Mucosa of descending colon (tissue), 3 donors: ENCODE results near the gene SLC5A6. TPM values are rescaled to one million over a fixed set of nuclear protein-coding genes. Genes with fewer than 3 reads are reported as not detected.

ENCODE experiments used
- ATAC-seq: fragments of 200-7000 bp; cut with Tn5 transposase; one replicate; pipeline ENCODE4 v1.9.1; 2020; ENCODE audit warnings: mild to moderate bottlenecking, moderate library complexity
- DNase-seq, 3 donors: peaks; one replicate each; pipeline ENCODE4 v3.0.0-alpha.2; 2020
- H3K36me3 ChIP-seq: fragments of 200-600 bp; one replicate; pipeline ENCODE4 v1.8.0; 2021; ENCODE audit warnings: low read depth, mild to moderate bottlenecking
- H3K4me1 ChIP-seq: fragments of 200-600 bp; one replicate; pipeline ENCODE4 v1.8.0; 2021; ENCODE audit warnings: low read depth, mild to moderate bottlenecking
- H3K4me3 ChIP-seq: fragments of 200-600 bp; one replicate; pipeline ENCODE4 v1.8.0; 2021; ENCODE audit warnings: mild to moderate bottlenecking
- H3K9me3 ChIP-seq: fragments of 200-600 bp; one replicate; pipeline ENCODE4 v1.8.0; 2021; ENCODE audit warnings: mild to moderate bottlenecking
- intact Hi-C, 2 donors: fragments of 100-400 bp; cut with DNase I in 1 of 2; cut with micrococcal nuclease in 1 of 2; formaldehyde crosslinking; loops; one replicate each; pipeline versions ENCODE4 v1.11.0 to v1.11.1; 2022; cut with DNase I, micrococcal nuclease
- total RNA-seq, 3 donors: library from RNA; stranded (reverse); fragmentation: NEBNext Ultra II Directional in 2 of 3; extraction: Animal tissue kit (Norgen Biotek cat#: 25700) in 2 of 3; gene quantifications; one replicate each; pipeline versions ENCODE4 v1.2.1 to v1.2.4, GENCODE V29; 2021 to 2023
- TF ChIP-seq, protein P1 (sequence below): fragments of 200-600 bp; IDR thresholded peaks from one replicate; pipeline ENCODE4 v1.8.0; 2022; ENCODE audit warnings: antibody characterized with exemption, mild to moderate bottlenecking
- donor health status: DM: no; HTN: no; CAD: no; lungs with moderate emphysema.
- donor health status: DM: no; HTN: no; CAD: no.
- donor health status: DM: no; HTN: yes; CAD: no.

Gene SLC5A6
- total RNA-seq, 3 donors from 2014 or later = 27.7 to 34.8 (median 30.0) TPM

DNA sequence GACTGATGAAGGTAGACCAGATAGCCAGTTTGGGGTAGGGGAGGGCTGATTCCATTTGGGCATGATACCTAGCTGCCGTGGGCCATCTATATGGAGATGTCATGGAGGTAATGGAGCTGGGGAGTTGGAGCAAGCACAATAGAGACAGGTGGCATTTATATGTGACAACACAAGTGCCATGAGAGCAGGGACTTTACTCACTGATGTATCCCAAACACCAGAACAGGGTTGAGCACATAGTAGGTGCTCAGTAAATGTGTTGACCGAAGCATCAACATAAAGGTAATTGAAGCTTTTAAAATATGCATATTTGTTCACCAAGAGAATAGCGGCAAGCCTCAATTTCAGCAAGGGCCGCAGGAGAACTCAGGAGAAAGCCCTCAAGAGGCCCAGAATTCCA lies 35.8 kb upstream of the SLC5A6 start:
- Histone ChIP-seq H3K4me3 (no peak overlapping the region), H3K36me3 (no peaks in the 10 kb centered on the region), H3K4me1 (no peaks in the 10 kb centered on the region), H3K9me3 (no peaks in the 10 kb centered on the region)
- DNase-seq = no peak
- TF ChIP-seq, protein P1, sequence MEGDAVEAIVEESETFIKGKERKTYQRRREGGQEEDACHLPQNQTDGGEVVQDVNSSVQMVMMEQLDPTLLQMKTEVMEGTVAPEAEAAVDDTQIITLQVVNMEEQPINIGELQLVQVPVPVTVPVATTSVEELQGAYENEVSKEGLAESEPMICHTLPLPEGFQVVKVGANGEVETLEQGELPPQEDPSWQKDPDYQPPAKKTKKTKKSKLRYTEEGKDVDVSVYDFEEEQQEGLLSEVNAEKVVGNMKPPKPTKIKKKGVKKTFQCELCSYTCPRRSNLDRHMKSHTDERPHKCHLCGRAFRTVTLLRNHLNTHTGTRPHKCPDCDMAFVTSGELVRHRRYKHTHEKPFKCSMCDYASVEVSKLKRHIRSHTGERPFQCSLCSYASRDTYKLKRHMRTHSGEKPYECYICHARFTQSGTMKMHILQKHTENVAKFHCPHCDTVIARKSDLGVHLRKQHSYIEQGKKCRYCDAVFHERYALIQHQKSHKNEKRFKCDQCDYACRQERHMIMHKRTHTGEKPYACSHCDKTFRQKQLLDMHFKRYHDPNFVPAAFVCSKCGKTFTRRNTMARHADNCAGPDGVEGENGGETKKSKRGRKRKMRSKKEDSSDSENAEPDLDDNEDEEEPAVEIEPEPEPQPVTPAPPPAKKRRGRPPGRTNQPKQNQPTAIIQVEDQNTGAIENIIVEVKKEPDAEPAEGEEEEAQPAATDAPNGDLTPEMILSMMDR = no peak
- no peak for ATAC-seq
- intact Hi-C loops = no loop called here

DNA sequence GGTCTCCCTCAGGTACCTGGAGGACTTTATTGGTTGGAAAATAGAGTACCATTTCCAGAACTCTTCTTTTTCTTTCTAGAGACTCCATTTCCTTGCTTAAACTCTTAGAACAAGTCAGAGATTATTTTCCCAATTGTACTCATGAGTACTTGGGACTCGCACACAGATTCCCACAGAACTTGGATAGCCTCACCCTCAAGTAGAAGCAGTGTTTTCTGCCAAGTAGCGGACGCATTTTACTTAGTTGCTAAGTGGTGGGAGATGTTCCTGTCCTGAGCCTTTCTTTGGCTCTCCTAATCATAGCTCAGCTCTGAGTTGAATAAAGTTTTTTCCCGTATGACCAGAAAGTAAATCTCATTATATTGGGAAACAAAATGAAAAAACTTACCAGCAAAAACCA lies 33.6 kb upstream of the SLC5A6 start:
- TF ChIP-seq, protein P1 = no peak
- H3K36me3 ChIP-seq = no peaks in the 10 kb centered on the region
- H3K4me1 ChIP-seq = no peaks in the 10 kb centered on the region
- intact Hi-C loops = no loop called here
- no peak overlapping the region for H3K4me3 ChIP-seq
- DNase-seq (no peak), ATAC-seq (no peak)
- no peaks in the 10 kb centered on the region for H3K9me3 ChIP-seq

DNA sequence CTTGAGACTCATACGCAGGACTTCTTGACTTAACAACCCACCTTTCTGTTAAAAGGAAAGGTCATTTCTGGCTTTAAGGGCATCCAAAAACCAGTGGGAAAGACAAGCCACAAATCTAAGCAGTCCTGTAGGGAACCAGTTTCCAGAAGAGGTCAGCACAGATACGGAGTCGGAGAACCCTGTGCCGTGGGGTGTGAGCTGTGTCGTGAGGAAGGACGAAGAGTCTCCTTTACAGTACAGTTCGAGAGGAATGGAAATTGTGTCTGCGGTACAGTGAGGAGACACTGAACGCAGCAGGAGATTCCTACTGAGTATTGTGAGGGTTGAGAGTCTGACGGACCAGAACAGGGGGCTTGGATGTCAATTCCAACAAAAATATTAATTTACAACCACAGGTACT lies 33.0 kb upstream of the SLC5A6 start:
- no peaks in the 10 kb centered on the region for H3K4me1 ChIP-seq
- intact Hi-C loops = no loop called here
- DNase-seq = no peak
- TF ChIP-seq, protein P1 = no peak
- H3K36me3 ChIP-seq = no peaks in the 10 kb centered on the region
- no peak overlapping the region for H3K4me3 ChIP-seq
- H3K9me3 ChIP-seq = no peaks in the 10 kb centered on the region
- ATAC-seq = no peak

DNA sequence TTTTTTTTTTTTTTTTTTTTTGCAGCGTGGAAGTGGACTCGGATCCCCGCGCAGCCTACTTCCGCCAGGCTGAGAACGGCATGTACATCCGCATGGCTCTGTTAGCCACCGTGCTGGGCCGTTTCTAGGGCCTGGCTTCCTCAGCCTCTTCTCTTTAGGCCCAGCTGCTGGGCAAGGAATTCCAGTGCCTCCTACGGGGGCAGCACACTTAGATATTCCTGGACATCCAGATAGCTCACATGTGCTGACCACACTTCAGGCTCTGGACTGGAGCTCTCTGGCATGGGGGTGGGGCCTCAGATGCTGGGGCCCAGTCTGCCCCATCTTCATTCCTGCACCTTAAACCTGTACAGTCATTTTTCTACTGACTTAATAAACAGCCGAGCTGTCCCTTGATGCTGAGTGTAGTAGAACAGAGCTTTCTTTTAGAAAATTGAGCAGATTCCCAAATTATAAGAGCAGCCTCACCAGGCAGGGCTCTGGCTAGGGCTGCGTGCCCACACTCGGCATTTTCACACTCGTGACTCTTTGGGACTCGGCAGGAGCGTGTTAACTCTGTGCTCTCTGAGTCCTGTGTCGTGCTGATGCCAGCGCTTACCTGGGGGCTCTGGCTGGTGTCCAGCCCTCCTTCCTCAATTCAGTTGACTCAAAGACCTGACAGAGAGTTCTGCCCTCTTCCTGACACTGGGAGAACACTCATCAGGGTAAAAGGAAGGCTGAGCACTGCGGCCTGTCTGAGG lies 31.5 kb upstream of the SLC5A6 start:
- ATAC-seq (no peak), DNase-seq (no peak)
- intact Hi-C loops = no loop called here
- H3K9me3 ChIP-seq = no peaks in the 10 kb centered on the region
- no peaks in the 10 kb centered on the region for H3K4me1 ChIP-seq
- no peak overlapping the region for H3K4me3 ChIP-seq
- TF ChIP-seq, protein P1 = no peak
- H3K36me3 ChIP-seq = no peaks in the 10 kb centered on the region

- intact Hi-C loops = no loop called here
Observed at GRCh38 chr2:27242614-27242951, 30.5 kb upstream of the SLC5A6 start.

More at GRCh38 chr2:27242614-27242951, 30.5 kb upstream of the SLC5A6 start:
- DNase-seq (no peak), ATAC-seq (no peak)
- TF ChIP-seq, protein P1 = no peak
- Histone ChIP-seq H3K36me3 (peaks cover 2% of the 10 kb centered on the region), H3K9me3 (no peaks in the 10 kb centered on the region), H3K4me3 (no peak overlapping the region), H3K4me1 (no peaks in the 10 kb centered on the region)
